Measurements from ENCODE around the gene MYOT.

Gene MYOT

DNA sequence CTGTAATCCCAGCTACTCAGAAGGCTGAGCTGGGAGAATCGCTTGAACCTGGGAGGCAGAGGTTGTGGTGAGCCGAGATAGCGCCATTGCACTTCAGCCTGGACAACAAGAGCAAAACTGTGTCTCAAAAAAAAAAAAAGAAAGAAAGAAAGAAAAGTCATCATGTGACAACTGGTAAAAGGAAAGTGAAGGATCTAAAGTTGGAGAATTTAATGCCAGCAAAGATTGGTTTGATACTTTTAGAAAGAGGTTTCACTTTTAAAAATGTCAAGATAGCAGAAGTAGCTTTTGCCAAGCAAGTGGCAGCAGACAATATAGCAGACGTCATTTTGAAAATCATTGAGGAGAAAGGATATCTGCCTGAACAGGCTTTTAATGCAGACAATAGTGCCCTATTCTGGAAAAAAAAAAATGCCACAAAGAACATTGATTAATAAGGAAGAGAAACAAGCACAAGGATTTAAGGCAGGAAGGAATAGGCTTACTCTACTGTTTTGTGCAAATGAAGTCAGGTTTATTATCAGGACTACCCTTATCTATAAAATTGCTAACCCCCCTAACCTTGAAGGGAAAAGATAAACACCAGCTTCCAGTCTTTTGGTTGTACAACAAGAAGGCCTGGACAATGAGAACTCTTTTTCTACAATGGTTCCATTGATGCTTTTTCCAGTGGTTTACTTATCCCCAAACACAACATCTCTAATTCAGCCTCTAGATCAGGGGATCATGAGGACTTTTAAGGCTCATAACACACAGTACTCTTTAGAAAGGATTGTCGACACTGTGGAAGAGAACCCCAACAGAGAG, 33.6 kb downstream of the MYOT start:
- DNase-seq (ENCODE audit: low read depth in 2 of 3, low spot score in 2 of 3): no peak

DNA sequence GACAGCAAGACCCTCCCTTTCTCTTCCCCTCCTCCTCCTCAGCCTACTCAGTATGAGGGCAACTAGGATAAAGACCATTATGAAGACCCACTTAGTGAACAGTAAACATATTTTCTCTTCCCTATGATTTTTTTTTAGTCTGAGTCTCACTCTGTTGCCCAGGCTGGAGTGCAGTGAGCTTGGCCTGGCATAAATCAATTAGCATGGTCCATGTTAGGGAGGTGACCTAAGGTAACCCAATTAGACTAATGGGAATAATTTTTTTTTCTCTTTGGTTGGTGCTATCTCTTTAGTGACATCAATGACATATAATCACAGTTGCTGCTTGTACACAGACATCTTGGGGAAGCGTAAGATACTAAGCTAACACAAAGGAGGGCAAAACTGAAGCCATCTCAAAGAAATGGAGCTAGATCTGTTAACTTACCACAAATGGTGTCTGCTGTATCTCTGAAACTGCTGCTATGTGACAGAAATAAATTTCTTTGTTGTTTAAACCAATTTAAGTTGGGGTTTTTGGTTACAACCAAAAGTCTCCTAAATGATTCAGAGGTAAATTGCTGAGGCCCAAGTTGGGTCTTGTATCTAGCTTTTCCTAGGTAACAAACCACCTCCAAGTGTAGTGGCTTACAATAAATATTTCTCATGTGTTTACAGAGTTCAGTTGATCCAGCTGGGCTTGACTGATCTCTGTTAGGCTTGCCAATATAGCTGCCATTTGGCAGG, 34.9 kb downstream of the MYOT start:
- no peak for DNase-seq (ENCODE audit: low read depth in 2 of 3, low spot score in 2 of 3)

DNA sequence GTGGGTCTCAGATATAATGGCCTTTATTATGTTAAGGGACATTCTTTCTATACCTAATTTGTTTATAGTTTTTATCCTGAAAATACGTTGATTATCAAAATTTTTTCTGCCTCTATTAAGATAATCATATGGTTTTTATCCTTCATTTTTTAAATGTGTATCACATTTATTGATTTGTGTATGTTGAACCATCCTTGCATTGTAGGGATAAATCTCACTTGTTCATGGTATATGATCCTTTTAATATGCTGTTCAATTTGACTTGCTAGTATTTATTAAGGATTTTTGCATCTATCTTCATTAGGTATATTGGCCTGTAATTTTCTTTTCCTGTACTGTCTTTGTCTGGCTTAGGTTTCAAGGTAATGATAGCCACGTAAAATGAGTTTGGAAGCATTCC, 47.1 kb downstream of the MYOT start:
- no peak for DNase-seq (ENCODE audit: low read depth in 2 of 3, low spot score in 2 of 3)

DNA sequence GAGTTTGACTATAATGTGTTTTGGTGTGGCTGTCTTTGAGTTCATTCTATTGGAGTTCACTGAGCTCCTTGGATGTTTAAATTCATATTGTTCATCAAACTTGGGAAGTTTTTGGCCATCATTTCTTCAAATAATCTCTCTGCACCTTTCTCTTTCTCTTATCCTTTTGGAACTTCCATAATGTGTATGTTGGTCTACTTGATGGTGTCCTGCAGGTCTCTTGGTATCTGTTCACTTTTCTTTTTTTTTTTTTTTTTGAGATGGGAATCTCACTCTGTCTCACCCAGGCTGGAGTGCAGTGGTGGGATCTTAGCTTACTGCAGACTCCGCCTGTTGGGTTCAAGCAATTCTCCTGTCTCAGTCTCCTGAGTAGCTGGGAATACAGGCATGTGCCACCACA, 49.3 kb downstream of the MYOT start:
- no peak for DNase-seq (ENCODE audit: low read depth in 2 of 3, low spot score in 2 of 3)

DNA sequence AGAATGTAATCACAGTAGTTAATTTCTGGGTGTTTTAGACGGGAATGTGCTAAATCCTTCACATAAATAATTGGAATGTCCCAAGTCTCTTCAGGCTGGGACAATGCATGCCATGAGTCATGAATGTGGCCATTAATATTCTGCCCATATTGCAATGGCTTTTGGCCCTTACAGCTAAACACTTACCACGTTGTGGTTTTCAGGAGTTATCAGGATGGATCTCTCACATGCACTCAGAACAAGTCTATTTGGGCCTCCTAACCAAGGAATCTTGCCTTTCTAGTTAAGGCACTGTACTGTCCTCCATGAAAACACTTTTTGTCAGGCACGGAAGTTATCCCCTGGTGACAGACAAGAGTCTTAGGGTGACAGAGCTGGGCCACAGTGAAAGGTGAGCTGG, 54.3 kb downstream of the MYOT start:
- no peak for DNase-seq (ENCODE audit: low read depth in 2 of 3, low spot score in 2 of 3)

DNA sequence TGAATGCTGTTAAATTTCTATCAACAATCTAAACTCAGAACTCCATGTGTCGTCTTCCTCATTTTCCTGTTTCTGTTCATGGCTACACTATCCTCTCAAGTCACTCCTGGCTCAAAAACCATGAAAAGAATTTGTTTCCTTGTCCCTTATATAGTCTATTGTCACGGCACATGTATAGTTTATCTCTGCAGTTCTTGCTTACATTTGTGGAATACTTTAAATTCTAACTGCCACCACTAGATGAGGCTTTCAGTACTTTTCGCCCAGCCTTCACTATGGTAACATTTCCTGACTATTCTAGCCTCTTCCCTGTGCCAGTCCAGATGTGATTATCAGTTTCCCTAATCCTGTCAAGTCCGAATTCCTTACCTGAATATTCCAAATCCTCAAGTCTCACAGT, 56.2 kb downstream of the MYOT start:
- DNase-seq (ENCODE audit: low read depth in 2 of 3, low spot score in 2 of 3): no peak

DNA sequence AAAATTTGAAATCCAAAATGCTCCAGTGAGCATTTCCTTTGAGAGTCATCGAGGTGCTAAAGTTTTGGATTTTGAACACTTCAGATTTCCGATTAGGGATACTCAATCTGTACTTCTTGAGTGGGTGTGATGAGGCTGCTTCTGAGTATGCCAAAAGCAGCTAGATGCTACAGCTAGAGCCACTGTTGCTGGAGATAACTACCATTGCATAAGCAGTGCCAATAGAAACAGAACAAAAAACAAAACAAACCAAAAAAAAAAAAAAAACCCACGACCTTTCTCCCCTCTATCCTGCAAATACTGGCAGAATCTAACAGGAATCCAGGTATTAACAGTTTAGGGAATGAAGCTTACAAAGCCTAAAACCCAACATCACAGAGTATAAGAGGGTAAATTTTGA, 65.1 kb downstream of the MYOT start:
- DNase-seq (ENCODE audit: low read depth in 2 of 3, low spot score in 2 of 3): no peak

DNA sequence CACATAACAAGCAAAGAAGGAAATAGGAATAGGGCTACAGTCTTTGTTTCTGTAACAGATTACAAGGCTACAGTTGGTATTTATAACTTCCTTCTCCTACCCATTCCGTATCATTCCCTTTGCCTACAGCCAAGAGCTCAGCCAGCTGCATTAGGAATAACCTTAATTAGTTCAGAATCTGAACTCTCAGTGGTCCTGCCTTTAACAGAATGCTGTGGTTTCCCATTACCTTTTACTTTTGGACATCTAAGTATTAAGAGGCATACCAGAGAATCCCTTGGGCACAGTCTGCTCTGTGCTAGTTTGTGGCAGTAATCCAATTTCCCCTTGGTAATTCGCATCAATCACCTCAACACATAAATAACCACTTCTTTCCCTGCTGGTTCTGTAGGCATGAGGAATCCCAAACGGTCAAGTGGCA, 65.8 kb downstream of the MYOT start:
- no peak for DNase-seq (ENCODE audit: low read depth in 2 of 3, low spot score in 2 of 3)

DNA sequence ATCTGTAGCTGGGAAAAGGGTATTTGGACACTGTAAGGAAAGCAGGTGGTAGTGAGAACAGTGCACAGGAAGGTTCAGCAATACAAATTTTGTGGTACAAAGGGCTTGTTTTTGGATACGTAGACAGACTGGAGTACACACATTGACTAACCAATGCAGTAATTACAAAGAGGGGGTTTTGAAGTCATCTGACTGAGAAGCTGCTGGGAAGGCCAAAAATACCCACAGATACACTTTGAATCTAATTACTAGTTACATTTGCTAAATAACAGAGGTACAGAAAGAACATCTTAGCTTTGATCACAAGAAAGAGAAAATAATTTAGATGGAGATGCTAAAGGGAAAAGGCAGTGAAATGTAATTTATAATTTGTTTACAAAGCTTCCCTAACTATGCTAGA, 67.5 kb downstream of the MYOT start:
- DNase-seq (ENCODE audit: low read depth in 2 of 3, low spot score in 2 of 3): no peak

DNA sequence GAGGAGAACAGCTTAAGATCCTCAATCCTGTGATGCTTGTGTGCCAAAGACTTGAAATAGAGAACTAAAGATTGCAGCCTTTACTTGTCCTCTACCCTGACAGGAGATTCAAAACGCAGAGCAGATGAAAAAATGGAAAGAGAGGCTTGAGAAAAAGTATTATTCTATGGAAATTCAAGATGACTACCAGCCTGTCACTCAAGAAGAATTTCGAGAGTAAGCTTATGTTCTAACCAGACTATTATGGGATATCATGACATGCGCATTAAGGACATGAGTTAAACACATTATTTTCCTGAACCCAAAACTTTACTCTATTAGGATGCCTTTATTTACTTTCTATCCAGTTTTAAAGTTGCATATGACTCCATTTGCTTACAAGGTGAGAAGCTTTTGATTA, 68.0 kb downstream of the MYOT start:
- no peak for DNase-seq (ENCODE audit: low read depth in 2 of 3, low spot score in 2 of 3)

Measured in activated CD8-positive, alpha-beta memory T cell treated with anti-CD3 and anti-CD28 coated beads for 48 hours (primary cell).